AG09309 (cell line): ENCODE data around the gene MYL7.

Experiments used
- DNase-seq: peaks from one replicate; pipeline ENCODE4 v3.0.0-alpha.2; 2010; ENCODE audit warnings: low read depth
- H3K4me3 ChIP-seq: 2 replicates; pipeline ENCODE4 v1.5.1; 2011; ENCODE audit warnings: mild to moderate bottlenecking, low read depth, low read length, moderate library complexity; ENCODE audit not compliant: control insufficient read depth
- CTCF ChIP-seq: IDR thresholded peaks from 2 replicates; pipeline ENCODE4 v1.5.1; 2011; ENCODE audit warnings: mild to moderate bottlenecking, low read depth, low read length, inconsistent platforms; ENCODE audit not compliant: insufficient read depth, control insufficient read depth; ENCODE audit errors: missing control alignments

MYL7 gene

GRCh38 chr7:44150466-44150832, 9.3 kb upstream of the MYL7 start:
- H3K4me3 ChIP-seq = no peak overlapping the region
- no peak for TF ChIP-seq CTCF
- DNase-seq = no peak

DNA sequence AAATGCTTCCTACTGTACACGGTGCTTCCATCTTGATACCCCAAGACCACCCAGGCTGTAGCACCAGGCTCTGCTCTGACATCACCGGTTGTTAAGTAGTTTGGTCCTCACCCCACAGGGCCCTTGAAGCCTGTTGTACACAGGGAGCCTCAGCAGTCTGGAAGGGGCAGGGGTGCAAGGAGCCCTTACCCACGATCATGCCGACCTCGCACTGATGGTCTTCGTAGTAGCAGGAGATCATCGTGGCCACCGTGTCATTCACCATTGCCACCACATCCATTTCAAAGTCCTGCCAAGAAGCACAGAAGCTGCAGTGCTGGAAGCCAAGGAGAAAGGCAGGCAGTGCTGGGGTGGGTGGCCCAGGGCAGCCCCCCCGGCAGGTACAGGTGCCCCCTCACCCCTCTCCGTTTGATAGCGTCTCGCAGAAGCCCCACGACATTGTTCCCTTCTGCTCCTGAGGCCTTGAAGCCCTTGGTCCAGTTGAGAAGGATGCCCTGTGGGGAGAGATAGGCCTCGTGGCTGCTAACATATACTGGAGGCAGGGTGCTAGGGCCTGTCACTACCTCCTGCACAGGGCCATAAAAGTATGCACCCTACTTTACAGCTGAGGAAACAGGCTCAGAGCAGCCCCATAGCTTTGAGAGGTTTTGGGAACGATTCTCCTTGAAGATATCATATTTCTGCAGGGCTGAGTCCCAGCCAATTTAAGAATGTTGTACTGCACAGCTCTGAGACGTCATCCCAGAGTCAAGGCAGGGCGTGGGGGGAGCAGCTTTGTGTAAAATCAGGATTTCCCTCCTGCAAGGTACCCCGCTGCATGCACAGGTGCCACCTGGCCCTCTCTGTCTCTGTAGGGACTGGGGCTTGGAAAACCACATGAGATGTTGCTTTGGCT, 8.7 kb upstream of the MYL7 start:
- no peak overlapping the region for H3K4me3 ChIP-seq
- no peak for TF ChIP-seq CTCF
- no peak for DNase-seq

- TF ChIP-seq CTCF = no peak
- no peak overlapping the region for H3K4me3 ChIP-seq
- no peak for DNase-seq
Observed at GRCh38 chr7:44148961-44149536, 7.9 kb upstream of the MYL7 start.

DNA sequence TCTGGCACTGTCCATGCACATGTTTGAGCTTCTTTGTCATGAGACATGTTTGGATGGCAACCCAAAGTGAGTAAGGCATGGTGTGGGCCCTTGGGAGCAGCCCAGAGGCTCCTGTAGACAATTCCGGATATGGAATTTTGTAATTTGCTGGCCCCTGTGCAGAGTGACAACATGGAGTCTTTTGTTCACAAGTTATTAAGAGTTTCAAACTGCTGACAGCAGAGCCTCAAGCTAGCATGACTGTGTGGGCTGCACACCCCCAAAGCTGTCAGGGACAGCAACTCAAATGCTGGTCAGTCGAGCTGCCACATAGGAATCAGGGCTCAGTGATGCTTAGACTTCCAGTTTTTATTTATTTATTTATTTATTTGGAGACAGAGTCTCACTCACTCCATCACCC, 7.0 kb upstream of the MYL7 start:
- no peak for DNase-seq
- no peak for TF ChIP-seq CTCF
- H3K4me3 ChIP-seq = no peak overlapping the region

- no peak for DNase-seq
- no peak overlapping the region for H3K4me3 ChIP-seq
- no peak for TF ChIP-seq CTCF
Observed at GRCh38 chr7:44147026-44147991, 6.2 kb upstream of the MYL7 start.

DNA sequence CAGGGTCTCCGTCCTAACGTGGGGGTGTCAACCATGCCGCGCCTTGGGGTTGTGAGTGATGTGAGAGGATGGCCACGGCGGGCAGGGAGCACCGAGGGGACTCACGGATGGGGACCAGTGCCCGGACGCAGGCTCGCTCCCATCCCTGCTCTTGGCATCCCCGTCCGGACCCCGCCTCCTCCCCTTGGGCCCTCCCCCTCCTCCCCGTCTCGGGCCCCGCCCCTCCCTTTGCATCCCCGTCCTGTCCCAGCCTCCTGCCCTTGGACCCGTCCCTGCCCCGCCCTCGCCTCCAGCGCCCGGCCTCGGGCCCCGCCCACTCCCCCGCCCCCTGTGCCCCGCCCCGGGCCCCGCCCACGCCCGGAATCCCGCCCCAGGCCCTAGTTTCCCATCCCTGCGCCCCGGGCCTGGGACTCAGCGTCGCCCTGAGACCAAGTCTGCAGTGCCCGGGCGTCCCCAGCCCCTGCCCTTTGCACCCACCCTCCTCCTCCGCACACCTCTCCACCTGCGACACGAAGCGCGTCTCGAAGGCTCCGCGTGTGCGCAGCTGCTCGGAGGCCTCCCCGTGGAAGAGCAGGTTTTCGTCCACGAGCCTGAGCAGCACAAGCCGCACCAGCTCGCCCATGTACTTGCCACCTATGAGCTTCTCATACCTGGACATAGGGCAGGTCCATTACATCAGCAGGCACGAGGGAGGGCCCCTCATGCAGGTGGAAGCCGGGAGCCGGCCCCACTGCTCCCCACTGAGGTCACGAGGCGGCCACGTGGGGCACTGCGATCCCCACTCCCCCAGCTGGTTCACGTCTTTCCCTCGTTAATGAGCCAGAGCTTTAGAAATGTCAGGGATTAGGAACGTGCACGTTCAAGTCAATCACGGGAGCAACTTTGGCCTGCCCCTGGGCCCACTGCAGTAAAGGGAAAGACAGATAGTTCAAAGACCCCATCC, 5.1 kb upstream of the MYL7 start:
- DNase-seq = no peak
- peak overlapping the region; percentile 39 for H3K4me3 ChIP-seq
- TF ChIP-seq CTCF = no peak
